GM21825 (cell line): ENCODE results near the gene GAP43.

ENCODE experiments used
- ATAC-seq: cut with Tn5 transposase; IDR thresholded peaks from one replicate; pipeline ENCODE4 v1.9.1; 2021; ENCODE audit warnings: mild to moderate bottlenecking, moderate library complexity; ENCODE audit not compliant: unreplicated experiment

The GAP43 gene

GRCh38 chr3:115623044-115623868 lies at the start of gene GAP43:
Gene GAP43, plus strand, starts transcription at chr3:115623510. Its CDS starts 180 bp downstream, at chr3:115623690.
- no peak for ATAC-seq

- no peak for ATAC-seq
Measured at GRCh38 chr3:115576325-115576875, 46.9 kb upstream of the GAP43 start.

GRCh38 chr3:115577000-115577399 lies 46.3 kb upstream of the GAP43 start:
- no peak for ATAC-seq

GRCh38 chr3:115578331-115578730 lies 45.0 kb upstream of the GAP43 start:
- ATAC-seq = no peak

GRCh38 chr3:115580566-115580965 lies 42.7 kb upstream of the GAP43 start:
- ATAC-seq = no peak

GRCh38 chr3:115581362-115582135 lies 41.8 kb upstream of the GAP43 start:
- ATAC-seq = no peak

GRCh38 chr3:115588201-115589115 lies 34.9 kb upstream of the GAP43 start:
- no peak for ATAC-seq

GRCh38 chr3:115590873-115591272 lies 32.4 kb upstream of the GAP43 start:
- ATAC-seq = no peak

GRCh38 chr3:115595611-115596275 lies 27.6 kb upstream of the GAP43 start:
- no peak for ATAC-seq

- ATAC-seq = no peak
Measured at GRCh38 chr3:115598216-115598615, 25.1 kb upstream of the GAP43 start.

GRCh38 chr3:115602194-115602593 lies 21.1 kb upstream of the GAP43 start:
- ATAC-seq = no peak

- ATAC-seq = no peak
Measured at GRCh38 chr3:115611630-115612029, 11.7 kb upstream of the GAP43 start.

GRCh38 chr3:115615001-115615814 lies 8.1 kb upstream of the GAP43 start:
- ATAC-seq = no peak

- no peak for ATAC-seq
Measured at GRCh38 chr3:115616461-115616860, 6.8 kb upstream of the GAP43 start.

GRCh38 chr3:115617591-115617990 lies 5.7 kb upstream of the GAP43 start:
- no peak for ATAC-seq

- ATAC-seq = no peak
Measured at GRCh38 chr3:115624029-115624741, 875 bp downstream of the GAP43 start.

- no peak for ATAC-seq
Measured at GRCh38 chr3:115624901-115625300, 1.6 kb downstream of the GAP43 start.

GRCh38 chr3:115626006-115626409 lies 2.7 kb downstream of the GAP43 start:
- no peak for ATAC-seq

- ATAC-seq = no peak
Measured at GRCh38 chr3:115626721-115627120, 3.4 kb downstream of the GAP43 start.
